ENCODE results near the gene GAB1.

GAB1 gene

GRCh38 chr4:143336781-143337599, at the start of gene GAB1:
Gene GAB1 (plus strand): TSS chr4:143336876. CDS start chr4:143337189, 313 bp downstream.
- DNase-seq: peak; percentile 88

DNA sequence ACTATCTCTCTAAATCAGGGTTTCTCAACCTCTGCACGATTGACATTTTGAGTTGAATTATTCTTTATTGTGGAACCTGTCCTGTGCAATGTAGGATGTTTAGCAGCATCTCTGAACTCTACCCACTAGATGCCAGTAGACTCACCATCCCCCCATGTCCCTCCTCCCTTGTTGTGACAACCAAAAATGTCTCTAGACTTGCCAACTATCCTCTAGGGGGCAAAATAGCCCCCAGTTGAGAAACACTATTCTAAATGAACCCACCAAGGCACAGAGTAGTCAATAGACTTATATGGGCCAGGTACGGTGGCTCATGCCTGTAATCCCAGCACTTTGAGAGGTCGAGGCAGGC, 49.1 kb upstream of the GAB1 start:
- DNase-seq: no peak

GRCh38 chr4:143288171-143288570, 48.5 kb upstream of the GAB1 start:
- DNase-seq: no peak

GRCh38 chr4:143289370-143289769, 47.3 kb upstream of the GAB1 start:
- DNase-seq: no peak

GRCh38 chr4:143291314-143291713, 45.4 kb upstream of the GAB1 start:
- no peak for DNase-seq

DNA sequence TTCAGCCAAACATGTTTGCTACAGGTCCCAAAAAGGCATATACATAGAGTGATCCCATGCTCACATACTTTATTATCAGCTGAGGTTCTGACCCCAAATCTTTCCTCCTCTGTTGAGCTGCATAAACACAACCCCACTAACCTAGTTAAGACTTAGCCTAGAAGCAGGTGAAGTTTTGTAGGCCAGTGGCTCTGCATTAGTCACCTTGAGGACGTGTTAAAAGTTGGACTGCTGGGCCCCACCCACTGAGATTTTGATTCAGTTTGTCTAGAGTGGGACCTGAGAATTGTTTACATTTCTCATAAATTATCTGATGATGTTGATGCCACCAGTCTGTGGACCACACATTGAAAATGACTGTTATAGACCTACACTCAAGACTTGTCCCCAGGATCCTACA, 43.8 kb upstream of the GAB1 start:
- DNase-seq: no peak

DNA sequence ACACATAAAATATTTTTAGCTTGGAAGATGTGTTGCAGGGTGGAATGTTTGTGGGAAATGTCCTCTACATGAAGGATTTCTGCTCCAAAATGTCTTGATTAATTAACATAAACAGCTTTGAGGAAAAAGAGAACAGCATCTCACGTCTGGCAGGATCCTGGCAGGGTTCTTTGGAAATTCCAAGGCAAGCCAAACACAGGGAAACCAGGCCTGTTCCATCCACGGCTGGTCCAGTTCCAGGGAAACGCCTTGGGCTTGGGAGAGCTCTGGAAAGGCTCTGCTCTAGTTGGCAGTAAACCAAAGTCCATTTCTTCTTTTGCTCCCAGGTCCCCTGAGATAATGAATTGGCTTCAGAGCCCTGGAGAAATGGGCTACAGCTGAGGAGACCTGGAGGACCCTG, 42.4 kb upstream of the GAB1 start:
- peak; percentile 78 for DNase-seq

DNA sequence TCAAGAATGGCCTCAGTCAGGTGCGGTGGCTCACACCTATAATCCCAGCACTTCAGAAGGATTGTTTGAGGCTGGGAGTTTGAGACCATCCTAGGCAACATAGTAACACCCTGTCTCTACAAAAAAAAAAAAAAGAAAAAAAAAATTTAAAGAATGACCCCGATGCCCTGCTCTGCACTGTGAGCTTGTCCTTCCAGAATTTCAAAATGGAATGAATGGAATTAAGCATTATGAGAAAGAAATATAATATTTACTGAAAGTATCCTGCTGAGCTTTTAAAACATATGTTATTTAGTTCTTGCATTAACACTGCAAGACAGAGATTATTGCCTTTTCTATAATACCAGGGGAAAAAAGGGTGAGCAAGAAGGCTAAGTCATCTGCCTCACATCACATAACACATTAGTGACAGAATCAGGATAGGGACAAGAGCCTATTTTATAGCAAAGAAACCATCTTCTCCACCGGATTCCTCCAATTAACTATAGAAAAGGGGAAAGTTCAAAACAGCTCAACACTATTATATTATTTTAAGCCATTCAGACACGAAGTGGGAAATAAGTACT, 41.9 kb upstream of the GAB1 start:
- DNase-seq: no peak

- no peak for DNase-seq
These were observed 40.1 kb upstream of the GAB1 start for GRCh38 chr4:143296397-143297067.

- no peak for DNase-seq
These were observed 35.8 kb upstream of the GAB1 start for GRCh38 chr4:143300860-143301259.

DNA sequence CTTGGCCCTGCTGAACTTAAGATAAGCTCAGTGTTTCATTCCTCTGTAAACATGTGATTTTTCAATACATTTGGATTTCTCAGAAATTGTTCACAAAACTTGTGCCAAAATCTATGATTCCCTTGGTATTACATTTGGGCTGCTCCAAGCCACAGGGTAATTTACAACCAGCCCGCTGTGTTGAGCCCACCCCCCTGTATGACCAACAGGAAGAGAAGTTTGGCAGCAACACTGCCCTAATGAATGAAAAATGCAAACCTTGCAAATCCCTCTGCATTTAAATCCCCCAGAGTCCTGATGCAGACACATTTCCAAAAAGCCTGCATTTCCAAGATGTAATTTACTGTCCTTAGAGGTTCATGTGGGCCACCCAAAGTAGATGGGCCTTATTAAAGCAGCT, 34.1 kb upstream of the GAB1 start:
- peak; percentile 57 for DNase-seq

GRCh38 chr4:143306788-143307187, 29.9 kb upstream of the GAB1 start:
- no peak for DNase-seq

DNA sequence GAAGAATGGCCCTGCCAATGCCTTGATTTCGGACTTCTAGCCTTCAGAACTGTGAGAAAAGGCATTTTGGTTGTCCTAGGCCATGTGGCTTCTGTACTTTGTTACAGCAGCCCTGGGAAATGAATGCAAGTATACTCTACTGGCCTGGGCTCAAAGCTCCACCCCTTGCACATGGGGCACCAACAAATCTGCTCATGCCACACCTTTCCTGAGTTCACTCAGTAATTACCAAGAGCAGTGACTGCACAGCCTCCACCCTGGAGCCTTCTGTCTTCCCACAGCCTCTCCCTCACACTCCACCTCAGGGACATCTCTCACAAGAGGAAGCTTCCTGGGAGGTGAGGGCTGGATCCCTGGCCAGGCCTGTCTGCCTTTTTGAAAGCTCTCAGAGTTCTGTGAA, 29.1 kb upstream of the GAB1 start:
- DNase-seq: no peak

GRCh38 chr4:143308377-143308776, 28.3 kb upstream of the GAB1 start:
- no peak for DNase-seq

DNA sequence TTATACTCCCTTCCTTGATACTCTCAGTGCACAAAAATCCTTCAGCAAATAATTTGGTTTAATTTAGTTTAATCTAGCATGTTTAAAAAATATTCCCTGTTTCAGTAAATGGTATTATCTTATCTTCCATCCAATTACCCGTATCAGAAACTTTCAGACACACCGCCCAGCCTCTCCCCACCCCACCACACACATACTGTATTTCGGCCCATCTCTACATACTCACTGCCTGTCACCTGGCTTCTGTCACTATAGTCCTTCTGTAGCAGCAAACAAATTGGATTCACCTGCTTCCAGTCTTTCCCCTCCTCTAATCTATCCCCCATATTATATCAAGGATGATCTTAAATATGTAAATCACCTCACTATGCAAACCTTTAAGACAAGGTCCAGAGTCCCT, 24.8 kb upstream of the GAB1 start:
- DNase-seq: no peak

GRCh38 chr4:143313521-143313920, 23.2 kb upstream of the GAB1 start:
- DNase-seq: no peak

GRCh38 chr4:143313996-143314395, 22.7 kb upstream of the GAB1 start:
- DNase-seq: no peak

DNA sequence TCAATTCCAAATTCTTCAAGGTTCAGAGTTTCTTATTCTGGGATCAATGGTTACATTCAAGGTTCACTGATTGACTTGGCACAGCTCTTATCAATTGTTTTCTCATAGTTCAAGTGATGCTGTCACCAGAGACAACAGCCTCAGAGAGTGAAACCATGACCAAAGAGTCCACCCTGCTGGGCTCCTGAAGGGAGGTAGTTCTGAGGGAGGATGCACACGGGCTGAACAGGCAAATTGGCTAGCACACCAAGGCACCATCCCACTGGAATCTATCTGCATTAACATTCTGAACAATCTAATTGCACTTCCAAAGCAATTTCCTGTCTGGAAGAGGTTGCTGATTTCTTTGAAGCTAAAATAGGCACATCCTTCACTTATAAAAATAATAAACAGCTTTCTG, 16.6 kb upstream of the GAB1 start:
- no peak for DNase-seq

- DNase-seq: no peak
These were observed 9.9 kb upstream of the GAB1 start for GRCh38 chr4:143326735-143327134.

GRCh38 chr4:143329985-143330384, 6.7 kb upstream of the GAB1 start:
- DNase-seq: no peak

- DNase-seq: peak; percentile 98
These were observed 496 bp upstream of the GAB1 start for GRCh38 chr4:143335979-143336780.

GRCh38 chr4:143337600-143338287, 1.1 kb downstream of the GAB1 start:
- peak; percentile 84 for DNase-seq

DNA sequence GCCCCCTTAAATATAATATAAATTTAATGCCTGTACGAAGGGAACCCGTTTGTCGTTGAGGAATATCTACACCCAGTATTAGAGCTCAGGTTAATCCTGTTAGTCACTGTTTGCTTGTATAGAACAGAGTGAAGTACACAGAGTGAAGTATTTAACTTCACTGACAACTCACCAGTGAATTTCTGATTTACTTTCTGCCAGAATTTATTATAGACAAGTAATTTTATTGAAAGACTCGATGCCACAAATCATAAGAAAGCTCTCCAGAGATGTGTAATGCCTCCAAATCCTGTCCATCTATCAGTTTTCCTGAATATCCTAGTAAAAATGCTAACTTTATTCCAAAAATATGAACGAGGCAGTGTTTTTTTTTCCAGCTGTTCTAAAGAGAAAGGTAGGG, 1.6 kb downstream of the GAB1 start:
- DNase-seq: no peak
